GM19351 (cell line): ENCODE data around the gene HDGFL3.
"Not testable (repeated sequence)": the region's sequence is repeated elsewhere in the genome, so short reads cannot be mapped to it uniquely, and the experiment has no call there.

Experiments used
- ATAC-seq: cut with Tn5 transposase; IDR thresholded peaks from one replicate; pipeline ENCODE4 v1.9.1; 2021; ENCODE audit warnings: mild to moderate bottlenecking, moderate library complexity; ENCODE audit not compliant: unreplicated experiment

Gene HDGFL3

DNA sequence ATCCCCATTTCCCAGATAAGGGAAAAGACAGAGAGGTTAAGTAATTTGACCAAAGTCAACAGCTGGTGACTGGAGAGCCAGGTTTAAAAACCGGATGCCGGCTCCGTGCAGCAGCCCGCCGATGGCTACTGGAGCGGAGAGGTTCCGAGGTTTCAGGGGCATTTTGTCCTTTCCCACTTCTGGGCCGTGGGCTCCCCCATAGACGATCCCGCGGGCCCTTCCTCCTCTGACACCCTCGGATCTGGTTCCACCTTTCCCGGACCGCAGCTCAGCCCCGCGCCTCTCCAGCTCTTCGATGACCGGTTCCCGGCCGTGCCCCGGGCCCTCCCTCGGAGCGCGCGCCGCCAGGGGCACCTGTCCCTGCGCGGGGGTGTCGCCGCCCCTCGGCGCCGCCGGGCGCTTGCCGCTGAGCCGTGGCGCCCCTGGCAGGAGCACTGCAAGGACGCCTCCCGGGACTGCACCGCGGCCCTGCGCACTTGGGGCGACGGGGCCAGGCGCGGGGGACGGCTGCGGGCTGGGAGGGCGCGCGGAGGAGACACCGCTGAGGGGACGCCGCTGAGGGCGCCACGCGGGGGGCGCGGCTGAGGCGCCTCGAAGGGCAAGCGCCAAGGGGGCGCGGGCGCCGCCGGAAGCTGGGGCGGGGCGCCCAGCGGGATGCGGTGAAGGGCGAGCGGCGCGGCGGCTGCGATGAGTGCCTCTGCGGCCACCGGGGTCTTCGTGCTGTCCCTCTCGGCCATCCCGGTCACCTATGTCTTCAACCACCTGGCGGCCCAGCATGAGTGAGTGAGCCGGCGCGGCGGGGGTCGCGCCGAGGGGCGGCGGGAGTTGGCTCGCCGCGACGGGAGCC, 100.4 kb downstream of the HDGFL3 start, which contains the start of gene TM6SF1:
TM6SF1 (plus strand) TSS at position 652 of the 847 bp plus-strand sequence; CDS start at position 688, 36 bp downstream.
- ATAC-seq, result no peak

DNA sequence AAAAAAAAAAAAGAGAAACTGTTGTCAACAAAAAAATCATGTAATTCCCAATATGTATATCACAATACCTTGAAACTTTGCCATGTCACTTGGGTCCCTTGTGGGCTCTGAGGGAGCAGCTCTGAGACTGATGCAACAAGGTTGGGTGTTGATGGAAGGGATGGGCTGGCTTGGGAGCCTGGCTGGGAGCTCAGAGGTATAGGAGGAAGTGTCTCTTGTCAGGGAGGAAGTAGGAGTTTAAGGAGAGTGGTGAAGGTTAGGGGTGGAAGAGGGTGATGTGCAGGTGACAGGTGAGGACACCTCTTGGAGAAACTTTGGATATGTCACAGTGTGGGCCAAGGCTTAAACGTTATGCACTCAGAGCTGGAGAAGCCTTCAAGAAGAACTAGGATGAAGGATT, 102.2 kb downstream of the HDGFL3 start:
- ATAC-seq, result no peak

DNA sequence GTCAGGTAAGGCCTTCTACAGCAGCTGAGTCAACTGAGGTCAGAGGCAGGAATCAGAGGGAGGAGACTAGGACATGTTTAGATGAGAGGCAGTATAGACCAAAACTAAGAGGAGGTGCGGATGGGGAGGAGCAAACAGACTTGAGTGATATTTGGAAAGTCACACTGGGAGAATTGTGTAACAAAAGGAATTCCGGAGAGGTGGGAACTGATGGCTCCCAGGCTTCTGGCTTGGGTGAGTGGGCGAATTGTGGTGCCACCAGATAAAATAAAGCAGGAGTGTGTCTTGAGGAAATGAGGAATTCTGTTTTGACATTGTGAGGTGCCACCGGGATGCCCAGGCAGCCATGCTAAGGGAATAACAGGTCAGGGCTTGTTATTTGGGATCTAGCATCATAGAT, 103.5 kb downstream of the HDGFL3 start:
- ATAC-seq, result no peak

DNA sequence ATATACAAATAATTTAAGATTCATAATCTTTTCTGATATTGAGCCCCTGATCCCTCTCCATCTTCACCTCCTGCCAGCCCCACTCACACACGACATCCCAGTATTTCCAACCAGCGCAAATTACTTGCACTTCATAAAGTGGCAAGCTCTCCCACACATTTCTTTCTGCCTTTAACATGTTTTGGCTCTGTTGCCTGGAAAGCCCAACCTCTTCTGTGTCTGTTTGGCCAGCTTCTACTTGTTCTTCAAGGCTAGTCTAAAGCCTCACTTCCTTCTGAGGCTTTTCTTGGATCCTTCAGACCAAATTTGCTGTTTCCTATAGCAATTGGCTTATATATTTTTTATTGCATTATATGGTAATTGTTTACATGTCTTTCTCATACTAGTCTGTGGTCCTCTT, 105.3 kb downstream of the HDGFL3 start:
- ATAC-seq, result no peak

DNA sequence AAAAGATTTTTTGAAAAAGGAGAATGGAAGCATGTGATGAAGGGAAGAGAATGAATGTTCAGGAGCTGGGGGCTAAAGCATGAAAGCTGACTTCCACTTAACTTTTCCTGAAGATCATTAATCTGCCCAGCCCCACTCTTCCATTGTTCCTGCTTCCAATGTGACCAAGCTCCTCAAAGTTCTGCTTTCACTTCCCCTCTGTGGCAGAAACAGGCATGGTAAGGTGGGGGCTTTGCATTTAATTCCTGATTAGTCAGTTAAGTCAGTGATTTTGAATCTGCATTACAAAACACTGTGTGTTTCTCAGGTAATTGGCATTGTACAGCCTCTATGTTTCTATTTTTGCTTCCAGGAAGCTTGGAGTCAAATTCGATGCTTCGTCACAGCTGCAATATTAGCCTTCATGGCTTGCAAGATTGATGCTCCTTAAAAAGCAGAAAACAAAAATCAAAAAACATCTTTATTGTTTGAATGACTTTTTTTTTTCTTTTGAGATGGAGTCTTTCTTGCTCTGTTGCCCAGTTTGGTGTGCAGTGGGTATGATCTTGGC, 107.5 kb downstream of the HDGFL3 start:
- no peak for ATAC-seq

DNA sequence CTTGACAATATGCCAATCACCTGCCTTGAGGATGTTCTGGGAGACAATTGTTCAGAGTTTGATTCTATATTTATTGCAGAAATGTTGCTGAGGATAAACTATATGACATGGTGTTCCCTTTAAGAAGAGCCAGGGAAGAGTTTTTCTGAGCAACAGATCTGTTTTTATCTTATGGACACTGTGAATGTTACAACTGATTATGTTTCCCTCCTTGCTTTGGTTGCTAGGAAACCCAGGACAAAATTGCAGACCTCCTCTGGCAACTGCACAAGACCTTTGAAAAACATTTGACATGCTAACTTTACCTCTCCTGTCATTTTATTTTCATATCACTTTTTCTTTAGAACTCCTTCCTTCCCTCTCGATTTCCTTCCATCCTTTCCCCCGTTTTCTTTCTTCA, 108.3 kb downstream of the HDGFL3 start:
- no peak for ATAC-seq

DNA sequence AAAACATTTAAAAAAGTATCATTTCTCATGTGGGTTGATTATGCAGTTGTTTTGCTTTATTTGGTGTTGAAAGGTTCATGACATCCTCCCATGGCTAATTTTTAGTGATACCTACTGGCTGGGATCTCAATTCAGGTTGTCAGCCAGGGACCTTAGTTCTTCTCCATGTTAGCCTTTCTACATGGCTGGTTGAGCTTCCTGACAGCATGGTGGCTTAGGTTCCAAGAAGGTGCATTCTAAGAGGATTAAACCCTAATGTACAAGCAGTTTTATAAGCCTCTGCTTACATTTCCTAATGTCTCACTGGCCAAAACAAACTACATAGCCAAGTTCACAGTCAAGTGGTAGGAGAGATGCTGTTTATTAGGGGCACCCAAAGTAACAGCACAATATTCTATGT, 109.5 kb downstream of the HDGFL3 start:
- no peak for ATAC-seq

DNA sequence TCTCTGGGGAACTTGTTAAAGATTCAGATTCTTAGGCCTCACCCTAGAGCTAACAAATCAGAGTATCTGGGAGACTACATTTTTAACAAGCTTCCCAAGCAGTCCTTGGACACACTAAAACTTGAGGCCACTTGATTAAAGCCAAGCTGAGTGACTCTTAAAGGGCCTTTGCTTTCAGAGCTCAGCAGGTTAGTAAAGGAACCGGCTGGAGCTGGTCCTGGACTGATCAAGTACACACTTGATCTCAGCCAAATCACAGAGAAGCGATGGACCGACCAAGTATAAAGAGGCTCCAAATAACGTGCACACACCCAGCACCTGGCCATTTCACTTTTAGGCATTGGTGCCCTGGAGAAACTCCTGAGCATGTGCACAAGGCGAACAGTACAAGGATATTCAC, 113.0 kb downstream of the HDGFL3 start:
- ATAC-seq, result no peak

DNA sequence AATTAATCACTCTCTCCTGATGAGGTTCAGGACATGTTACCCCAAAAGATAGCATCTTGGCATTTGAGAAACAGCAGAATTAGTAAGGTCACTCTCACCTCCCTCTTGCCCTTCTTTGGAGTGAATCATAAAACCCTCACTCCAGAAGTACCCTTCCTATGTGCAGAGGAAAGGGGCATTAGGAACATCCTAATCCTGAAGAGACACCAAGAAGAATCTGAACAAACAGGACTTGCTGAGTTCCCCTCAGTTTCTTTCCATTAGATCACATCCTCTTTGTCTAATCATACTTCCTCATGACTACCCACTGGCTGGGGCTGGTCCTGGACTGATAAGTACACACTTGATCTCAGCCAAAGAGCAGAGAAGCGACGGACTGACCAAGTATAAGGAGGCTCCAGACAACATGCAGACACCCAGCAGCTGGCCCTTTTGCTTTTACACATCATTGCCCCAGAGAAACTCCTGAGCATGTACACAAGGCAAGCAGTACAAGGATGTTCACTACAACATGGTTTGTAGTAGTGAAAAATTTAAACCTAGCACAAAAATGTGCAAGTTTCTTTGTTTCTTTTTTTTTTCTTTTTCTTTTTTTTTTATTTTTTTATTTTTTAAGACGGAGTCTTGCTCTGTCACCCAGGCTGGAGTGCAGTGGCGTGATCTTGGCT, 115.2 kb downstream of the HDGFL3 start:
- peak; percentile 90 for ATAC-seq

DNA sequence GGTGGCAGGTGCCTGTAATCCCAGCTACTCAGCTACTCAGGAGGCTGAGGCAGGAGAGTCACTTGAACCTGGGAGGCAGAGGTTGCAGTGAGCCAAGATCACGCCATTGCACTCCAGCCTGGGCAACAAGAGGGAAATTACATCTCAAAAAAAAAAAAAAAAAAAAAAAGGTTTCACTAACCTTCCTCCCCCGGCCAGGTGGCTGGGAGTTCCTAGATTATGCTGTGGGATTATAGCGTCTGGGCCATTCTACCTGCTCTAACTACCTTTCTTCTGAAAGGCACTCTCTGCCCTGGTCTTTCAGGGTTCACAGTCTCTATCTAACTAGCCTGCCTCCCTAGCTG, 115.7 kb downstream of the HDGFL3 start:
- ATAC-seq, result not testable (repeated sequence)

DNA sequence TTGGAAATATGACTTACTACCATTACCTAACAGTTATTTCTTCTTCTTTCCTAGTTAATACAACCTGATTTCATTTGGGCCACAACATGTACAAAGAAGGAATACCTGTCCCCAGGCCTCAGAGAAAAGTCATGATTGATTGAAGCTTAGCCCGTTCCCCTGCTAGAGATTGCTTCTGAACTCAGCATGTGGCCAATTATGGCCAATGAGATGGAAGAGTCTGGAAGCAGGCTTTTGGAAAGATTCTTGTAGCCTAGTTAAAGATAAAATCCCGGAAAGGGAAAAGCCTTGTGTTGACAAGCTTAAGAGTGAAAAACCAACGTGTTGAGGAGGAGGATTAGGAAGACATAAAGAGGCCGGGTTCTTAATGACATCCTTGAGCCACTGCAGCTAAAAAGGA, 117.2 kb downstream of the HDGFL3 start:
- ATAC-seq, result no peak

DNA sequence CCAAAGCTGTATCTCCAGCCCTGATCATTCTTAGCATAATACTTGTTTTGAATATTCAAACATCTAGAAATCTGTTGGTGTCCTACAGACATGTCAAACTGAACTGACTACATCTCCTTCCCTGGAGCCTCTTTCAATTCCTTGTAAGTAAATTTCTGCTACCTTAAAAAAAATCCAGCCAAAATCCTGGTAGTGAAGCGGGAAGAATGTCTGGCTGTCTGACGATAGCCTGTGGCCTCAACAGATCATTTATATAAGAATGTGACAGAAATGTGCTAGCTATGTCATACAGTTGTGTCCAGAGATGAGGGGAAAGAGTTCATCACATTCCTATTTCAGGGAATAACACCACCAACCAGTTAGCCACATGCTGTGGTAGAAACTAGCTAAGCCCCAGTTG, 118.7 kb downstream of the HDGFL3 start:
- no peak for ATAC-seq

DNA sequence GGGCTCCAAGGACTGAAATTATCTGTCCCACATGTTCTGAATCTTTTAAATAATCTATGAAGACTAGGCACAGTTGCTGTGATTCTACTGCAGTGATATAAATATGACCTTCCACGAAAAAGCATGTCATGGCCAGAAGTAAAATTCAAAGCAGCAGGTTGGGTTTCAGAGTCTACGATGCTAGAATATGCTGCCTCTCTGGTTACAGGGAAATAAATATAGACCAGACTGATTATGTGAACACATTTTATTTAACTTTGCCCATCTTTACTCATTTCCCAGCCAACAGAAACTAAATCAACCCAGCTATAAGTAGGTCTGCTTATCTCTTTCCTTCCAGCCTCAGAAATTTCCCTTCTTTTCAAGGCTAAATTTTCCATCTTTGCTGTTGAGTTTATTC, 120.0 kb downstream of the HDGFL3 start:
- ATAC-seq, result no peak

DNA sequence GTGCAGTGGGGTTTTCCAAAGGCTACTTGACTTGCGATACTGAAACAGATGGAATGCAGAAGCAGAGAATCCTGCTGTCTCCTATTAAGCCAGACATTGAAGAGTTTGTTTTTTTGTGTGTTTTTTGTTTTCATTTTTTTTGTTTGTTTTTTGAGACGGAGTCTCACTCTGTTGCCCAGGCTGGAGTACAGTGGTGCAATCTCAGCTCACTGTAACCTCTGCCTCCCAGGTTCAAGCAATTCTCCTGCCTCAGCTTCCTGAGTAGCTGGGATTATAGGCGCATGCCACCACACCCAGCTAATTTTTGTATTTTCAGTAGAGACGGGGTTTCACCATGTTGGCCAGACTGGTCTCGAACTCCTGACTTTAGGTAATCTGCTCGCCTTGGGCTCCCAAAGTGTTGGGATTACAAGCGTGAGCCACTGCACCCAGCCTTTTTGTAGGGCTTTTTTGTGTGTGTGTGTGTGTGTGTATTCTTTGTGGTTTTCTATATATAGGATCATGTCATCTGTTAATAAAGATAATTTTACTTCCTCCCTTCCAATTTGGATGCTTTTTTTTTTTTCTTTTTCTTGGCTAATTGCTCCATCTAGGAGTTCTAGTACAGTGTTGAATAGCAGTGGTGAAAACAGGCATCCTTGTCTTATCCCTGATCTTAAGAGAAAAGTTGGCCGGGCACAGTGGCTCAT, 121.6 kb downstream of the HDGFL3 start:
- not testable (repeated sequence) for ATAC-seq

DNA sequence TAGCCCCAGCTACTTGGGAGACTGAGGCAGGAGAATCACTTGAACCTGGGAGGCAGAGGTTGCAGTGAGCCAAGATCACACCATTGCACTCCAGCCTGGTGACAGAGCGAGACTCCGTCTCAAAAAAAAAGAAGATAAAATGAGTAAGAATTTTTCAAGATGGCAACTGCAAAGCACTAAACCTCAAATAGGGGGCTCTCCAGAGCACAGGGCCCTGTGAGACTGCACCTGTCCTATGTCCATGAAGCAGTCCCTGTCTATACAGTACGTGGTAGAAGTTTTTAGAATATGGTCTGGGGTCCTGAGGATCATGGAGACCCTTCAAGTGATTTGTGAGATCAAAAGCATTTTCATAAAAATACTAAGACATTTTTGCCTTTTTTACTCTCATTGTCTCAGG, 122.2 kb downstream of the HDGFL3 start:
- ATAC-seq, result not testable (repeated sequence)

DNA sequence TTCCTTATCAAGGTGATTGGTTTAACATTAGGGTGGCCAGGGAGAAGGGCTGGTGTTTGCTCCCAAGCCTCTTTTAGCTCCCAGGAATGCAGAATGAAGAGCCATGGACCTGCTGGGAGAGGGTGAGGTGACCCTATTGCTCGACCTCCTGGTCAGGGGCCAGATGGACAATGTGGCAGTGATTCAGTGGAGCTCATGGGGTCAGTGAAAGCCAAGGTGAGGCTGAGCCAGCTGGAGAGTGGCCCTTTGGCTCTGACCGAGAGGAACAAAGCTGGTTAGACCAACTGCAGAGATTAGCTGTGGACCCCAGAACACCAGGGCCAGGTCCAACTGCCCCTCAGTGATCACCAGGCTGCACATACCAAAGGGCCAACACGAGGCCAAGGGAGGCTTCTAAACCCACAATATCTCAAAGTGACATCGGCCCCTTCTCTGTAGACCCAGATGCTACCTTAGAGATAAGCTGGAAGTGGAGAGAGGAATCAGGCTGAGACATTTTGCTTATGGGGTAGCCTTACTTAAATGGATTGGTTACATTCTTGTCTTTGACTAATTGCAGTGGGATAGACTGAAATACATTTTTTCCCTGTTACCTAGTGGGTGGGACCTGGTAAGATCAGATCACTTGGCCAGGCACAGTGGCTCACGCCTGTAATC, 124.8 kb downstream of the HDGFL3 start:
- ATAC-seq, result no peak

DNA sequence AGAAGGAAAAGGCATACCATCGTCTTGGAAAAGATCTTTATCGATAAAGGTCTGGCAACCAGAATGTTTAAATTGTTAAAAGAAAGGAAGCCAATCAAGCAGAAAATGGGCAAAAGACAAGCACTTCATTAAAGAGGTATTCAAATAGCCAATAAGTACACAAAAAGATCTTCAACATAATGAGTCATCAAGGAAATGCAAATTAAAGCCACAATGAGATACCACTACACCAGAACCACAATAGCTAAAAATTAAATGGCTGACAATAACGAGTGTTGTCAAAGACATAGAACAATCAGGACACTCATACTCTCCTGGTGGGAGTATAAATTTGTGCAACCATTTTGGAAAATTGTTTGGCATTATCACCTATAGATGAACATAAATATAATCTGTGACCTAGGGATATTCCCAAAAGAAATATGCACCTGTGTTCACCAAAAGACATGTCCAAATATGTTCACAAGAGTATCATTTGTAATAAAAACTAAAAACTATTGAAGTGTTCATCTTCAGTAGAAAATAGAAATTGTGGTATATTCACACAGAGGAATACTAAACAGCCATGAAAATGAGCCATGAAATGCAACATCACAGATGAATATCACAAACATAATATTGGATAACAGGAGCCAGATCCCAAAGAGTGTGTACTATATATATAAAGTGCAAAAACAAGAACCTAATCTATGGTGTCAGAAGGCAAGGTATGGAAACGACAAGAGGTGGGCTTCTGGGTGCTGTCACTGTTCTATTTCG, 126.2 kb downstream of the HDGFL3 start:
- ATAC-seq, result no peak

DNA sequence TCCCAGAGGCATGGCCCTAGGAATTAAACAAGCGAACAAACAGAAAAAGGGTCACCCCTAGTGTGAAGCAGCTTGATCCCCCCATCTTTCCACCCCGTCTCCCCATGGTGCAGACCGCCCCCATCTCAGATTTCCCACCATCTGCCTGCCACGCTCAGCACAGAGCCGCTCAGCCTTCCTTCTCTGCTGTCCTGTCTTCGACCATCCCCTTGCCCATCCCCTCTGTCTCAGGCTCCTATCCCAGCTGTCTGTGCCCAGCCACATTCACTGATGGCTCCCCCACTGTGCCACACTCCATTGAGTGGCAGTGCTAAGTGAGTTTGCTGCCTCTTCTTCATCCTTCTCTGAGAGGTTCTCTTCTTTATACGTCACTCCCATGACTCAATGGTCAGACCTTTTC, 128.9 kb downstream of the HDGFL3 start:
- no peak for ATAC-seq
